A204.1 (cell line): ENCODE results near the gene FAM117A.
"Not testable (repeated sequence)": the region's sequence is repeated elsewhere in the genome, so short reads cannot be mapped to it uniquely, and the experiment has no call there.

ENCODE experiments used
- FAIRE-seq: peaks from 2 replicates; lab custom pipeline; 2012; peaks lifted over from hg19 to GRCh38; lab: Jason Lieb, UNC

The FAM117A gene

DNA sequence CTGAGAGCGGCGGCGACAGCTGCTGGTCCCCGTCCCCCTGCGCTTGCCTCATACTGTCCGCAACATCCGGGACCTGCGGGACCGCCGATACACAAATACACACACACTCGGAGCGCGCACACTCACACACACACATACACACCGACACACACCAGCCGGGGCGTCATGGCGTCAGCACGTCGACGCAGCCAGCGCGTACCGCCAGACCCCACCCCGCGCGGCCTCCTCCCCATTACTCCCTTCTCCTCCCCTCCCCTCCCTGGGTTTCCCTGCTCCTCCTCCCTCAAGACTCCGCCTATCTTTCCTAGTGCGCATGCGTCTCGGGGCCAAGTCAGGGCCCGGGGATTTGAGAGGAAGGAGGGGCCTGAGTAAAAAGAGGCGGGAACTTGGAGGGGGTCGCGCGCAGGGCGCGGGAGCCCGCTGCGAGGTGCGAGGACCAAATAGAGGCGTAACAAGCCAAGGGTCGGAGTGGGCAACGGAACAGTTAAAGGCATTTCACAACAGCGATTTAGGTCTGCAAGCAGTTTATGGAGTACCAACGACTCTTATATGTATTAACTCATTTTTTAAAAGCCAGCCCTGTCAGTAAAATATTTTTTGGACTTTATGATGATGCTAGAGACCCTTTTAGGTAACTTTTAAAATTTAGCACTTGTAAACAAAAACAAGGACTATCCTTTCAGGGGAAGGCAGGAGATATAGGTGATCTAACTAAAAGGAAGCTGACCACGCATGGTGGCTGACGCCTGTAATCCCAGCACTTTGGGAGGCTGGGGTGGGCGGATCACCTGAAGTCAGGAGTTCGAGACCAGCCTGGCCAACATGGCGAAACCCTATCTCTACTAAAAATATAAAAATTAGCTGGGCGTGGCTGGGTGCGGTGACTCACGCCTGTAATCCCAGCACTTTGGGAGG, 85.7 kb downstream of the FAM117A start, which contains the start of gene SPOP:
Gene SPOP (minus strand): TSS at position 165 of the 915 bp plus-strand sequence. CDS start 55,287 bp downstream, outside the sequence.
- peak; percentile 92 for FAIRE-seq

- FAIRE-seq: no peak
These were observed 86.6 kb downstream of the FAM117A start for GRCh38 chr17:49677134-49677932.

- FAIRE-seq: no peak
These were observed 87.6 kb downstream of the FAM117A start for GRCh38 chr17:49676276-49676868.

DNA sequence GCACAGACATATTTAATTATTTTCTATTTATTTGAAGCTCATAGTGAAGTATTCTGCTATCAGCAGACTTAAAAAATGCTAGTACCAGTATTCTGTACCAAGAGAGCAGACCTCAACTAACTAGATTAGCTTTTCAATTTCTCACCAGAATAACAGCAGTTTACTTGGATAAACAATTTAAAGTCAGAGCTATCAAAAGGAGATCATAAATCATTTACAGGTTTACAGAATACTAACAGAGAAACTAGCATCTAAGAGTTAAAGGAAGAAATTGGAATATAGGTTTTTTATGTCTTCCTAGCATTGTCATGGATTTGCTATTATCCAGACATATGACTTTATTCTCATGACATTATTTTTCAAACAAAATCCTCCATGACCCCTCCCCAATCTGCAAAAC, 89.4 kb downstream of the FAM117A start:
- no peak for FAIRE-seq

GRCh38 chr17:49673679-49674078, 90.3 kb downstream of the FAM117A start:
- not testable (repeated sequence) for FAIRE-seq

DNA sequence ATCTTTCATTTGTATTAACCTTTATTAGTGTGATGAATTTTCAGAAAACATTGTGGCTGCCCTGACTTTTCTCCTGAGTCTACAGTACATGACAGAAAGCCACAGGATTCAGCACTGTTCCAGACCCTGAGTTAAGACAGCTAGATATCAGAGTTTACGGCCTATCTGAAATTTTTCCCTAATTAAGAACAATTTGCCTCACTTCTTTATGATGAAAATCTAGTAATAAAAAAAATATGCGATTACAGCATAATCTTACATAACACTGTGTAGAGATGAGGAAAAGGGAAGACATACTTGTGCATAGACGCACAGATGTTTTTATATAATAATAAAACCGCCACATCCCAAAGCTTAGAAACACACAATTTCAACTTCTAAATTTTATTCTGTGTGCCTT, 93.3 kb downstream of the FAM117A start:
- FAIRE-seq: no peak

DNA sequence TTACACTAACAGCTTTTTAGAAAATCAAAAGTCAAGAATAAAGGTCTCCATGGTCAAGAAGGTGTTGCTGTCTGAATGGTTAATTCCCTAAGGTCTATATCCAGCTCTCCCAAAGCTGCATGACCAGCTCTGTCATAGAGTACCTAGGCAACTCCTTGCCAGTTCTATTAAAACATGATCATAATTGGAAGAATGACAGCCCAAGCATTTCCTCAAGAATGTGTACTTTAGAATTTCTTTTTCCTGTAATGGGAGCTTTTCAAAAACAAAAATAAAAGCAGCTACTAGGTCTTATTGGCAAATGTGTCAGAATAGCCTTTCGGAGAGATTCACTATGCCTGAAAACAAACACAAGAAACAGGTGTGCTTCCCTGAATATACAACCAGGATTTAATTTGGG, 93.9 kb downstream of the FAM117A start:
- no peak for FAIRE-seq

GRCh38 chr17:49667854-49668253, 96.1 kb downstream of the FAM117A start:
- FAIRE-seq: no peak

- FAIRE-seq: no peak
These were observed 99.2 kb downstream of the FAM117A start for GRCh38 chr17:49664706-49665211.
